GM18870 (cell line): ENCODE results near the gene GNAQ.
A peak's percentile ranks its signal among the peaks of the same experiment; 100 is the strongest.

Source experiments
- ATAC-seq: cut with Tn5 transposase; IDR thresholded peaks from one replicate; pipeline ENCODE4 v1.9.1; 2021; ENCODE audit warnings: moderate library complexity; ENCODE audit not compliant: unreplicated experiment

GNAQ gene

GRCh38 chr9:77946969-77947620 lies 84.5 kb downstream of the GNAQ start:
- no peak for ATAC-seq

GRCh38 chr9:77946296-77946695 lies 85.3 kb downstream of the GNAQ start:
- ATAC-seq, result no peak

GRCh38 chr9:77945798-77946197 lies 85.8 kb downstream of the GNAQ start:
- ATAC-seq, result no peak

- no peak for ATAC-seq
Measured at GRCh38 chr9:77944556-77945243, 86.9 kb downstream of the GNAQ start.

GRCh38 chr9:77943057-77943456 lies 88.6 kb downstream of the GNAQ start:
- ATAC-seq, result no peak

DNA sequence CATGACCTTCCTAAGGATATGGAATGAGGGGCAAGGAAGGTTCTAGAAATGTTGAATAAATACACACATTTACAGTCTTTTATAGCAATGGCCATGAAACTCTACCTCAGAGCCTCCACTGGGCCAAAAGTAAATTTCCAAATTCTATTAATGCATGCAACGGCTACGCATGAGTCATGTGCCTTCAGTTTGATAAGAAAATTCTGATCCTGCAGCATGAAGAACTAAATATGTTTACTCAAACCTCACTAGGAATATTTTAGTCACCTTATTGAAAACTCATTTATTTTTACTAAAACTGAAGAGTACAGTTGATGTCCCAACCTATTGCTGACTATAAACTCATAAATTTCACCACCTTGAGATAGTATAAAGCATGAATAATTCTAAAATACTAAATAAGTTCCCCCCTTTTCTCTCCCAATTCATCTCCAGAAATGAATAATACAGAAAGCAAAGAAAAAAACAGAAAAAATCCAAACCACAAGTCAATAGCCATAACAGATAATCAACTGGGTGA lies 92.4 kb downstream of the GNAQ start:
- ATAC-seq, result no peak

DNA sequence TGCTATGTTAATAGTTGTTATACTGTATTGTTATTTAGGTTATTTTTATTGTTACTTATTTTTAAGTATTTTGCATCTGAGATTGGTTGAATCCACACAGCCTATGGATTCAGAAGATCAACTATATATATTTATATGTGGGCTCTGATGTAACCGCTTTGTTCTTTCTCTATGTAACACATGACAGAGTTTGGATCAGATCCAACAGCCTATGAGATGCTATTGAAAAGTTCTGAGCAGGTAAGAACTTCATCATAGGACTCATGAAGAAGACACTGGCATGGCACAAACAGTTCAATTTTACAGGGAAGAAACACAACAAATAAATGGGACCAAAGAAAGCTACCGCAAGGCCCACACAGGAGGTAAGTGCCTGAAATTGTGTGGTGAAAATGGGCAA lies 93.4 kb downstream of the GNAQ start:
- no peak for ATAC-seq

- ATAC-seq, result no peak
Measured at GRCh38 chr9:77935974-77936373, 95.6 kb downstream of the GNAQ start.

DNA sequence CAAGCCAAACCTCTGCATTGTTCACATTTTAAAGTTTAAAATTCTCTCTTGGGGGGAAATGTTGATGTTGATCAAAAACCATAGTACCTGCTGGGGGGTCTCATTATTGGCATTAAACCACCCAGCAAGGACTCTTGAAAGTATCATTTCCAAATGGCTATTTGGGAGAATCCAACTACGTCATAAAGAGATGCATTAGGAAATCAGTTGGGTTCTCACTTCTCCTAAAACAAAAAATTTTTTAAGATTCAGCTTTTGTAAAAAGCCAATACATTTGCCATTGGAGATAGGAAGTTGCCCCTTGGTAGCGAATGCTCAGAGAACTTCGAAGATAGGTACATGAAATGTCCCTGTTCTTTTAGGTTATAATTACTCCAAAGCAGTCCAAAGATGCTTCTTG lies 96.4 kb downstream of the GNAQ start:
- no peak for ATAC-seq

DNA sequence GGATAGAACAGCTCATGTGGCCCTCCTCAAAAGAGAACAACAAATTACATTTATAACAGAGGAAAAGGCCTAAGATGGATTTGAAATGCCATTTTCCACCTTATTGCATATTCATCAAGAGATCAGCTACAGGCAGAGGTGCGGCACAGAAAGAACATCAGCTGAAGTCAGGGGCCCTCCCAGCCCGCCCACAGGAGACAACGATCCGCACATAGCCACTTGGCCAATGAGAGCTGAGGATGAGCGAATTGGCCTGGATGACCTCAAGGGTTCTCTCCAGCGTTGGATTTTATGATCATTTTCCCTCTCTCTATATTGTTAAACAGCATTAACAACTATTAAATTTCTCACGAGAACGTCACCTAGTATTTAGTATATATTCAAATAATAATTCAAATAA lies 97.6 kb downstream of the GNAQ start:
- ATAC-seq, result no peak

- ATAC-seq, result no peak
Measured at GRCh38 chr9:77933019-77933418, 98.6 kb downstream of the GNAQ start.

DNA sequence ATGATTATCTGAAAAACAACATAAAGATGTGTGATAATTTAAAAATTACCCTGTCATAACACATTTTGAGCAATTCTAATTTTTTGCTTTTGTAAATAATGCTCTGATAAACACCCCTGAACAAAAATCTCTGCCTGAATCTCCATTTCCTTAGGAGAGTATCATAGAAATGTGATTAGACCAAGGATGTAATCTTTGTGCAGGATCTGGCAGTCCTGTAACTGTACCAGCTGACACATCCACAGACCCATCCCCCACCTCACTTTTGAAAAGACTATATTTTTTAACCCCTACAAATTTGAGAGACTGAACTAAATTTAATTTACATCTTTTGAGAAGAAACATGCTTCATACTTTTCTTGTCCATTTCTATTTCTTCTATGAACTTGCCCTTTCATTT lies 101.7 kb downstream of the GNAQ start:
- ATAC-seq, result no peak

- ATAC-seq, result no peak
Measured at GRCh38 chr9:77927265-77927664, 104.3 kb downstream of the GNAQ start.

DNA sequence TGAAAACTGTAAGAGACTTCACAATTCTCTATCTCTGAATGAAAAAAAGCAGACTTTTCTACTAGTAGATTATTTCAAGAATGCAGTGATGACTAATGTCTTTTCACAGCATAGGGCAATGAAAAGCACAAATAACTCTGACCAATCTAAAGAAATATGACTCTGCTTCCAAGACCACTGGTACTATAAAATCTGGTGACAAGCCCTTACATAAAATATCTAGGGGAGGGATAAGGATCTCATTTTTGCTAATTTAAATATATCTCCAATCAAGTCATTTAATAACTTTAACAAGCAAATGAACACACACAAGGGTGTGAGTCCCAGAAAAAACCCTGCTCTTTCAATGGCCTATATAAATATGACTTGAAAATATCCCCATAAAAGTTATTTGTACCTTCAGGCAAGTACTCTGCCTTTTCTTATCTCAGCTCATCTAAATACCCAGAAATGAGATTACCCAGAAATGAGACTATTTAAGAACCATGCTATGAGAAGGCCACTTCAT lies 105.2 kb downstream of the GNAQ start:
- no peak for ATAC-seq

DNA sequence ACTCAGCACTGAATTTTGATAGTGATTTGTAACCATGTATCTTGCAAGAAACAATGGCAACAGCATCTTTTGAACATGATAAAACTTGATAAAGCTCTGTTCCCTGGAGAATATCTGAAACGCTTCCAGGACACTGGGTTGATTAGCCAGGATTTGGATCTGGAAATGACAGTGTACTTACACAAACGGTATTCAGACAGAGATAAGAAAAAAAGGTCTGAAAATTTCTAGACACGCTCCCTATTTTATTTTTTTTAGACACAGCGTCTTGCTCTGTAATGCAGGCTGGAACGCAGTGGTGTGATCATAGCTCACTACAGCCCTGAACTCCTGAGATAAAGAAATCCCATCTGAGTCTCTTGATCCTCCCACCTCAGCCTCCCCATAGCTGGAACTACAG lies 109.0 kb downstream of the GNAQ start:
- no peak for ATAC-seq

DNA sequence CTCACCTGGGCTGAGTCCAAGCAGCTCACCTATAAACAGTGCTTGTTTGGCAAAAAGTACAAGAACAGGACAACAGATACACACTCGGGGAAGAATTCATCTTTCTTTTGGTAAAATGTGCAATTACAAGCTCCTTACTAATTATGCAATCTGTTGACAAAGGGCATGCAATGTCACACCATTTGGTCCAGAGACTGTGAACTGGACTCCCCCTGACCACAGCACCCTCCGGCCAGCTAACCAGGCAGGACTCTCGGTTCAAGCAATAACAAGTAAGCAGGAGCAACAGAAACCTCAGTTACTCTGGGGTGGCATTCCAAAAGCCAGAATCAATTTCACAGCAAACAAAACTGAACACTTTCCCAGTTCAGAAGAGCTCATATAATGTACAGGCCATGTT lies 113.8 kb downstream of the GNAQ start:
- no peak for ATAC-seq

DNA sequence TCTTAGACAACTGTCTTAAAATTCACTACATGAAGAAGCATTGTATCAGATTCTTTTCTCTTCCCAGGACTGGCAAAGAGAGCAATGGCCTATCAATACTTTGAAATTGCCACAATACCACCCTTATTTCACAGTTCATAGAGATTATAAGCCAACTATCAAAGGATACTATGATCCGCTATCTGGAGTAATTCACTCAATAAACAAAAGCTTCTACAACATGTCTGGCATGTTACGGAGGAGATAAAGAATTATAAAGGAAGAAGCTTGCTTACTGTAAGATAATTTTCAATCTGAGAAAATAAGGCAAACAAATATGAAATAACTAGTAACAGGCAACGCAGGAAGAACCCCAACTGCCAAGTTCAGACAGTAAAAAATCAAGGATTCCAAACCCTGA lies 114.8 kb downstream of the GNAQ start:
- no peak for ATAC-seq

DNA sequence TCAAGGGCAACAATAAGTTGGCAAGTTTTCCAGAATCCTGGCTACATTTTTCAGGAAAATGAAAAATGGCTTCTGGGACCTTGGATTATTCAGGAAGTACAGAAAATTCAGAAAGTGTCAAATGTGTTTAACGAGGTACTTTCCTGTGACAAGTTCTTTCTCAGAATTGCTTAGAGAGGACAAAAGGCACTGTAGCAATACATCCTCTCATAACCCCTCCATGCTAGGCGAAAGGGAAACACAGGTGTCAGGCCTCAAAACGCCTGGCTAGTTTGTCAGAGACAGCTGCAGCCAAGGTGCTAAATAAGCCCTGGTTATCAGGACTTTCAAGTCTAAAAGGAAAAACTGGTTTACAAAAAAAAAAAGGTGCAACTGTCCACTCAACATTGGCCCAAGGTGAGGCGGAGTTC lies 115.2 kb downstream of the GNAQ start:
- ATAC-seq, result peak; percentile 79

- no peak for ATAC-seq
Measured at GRCh38 chr9:77915744-77916143, 115.9 kb downstream of the GNAQ start.

- no peak for ATAC-seq
Measured at GRCh38 chr9:77912895-77913693, 118.5 kb downstream of the GNAQ start.

GRCh38 chr9:77911928-77912327 lies 119.7 kb downstream of the GNAQ start:
- ATAC-seq, result no peak

DNA sequence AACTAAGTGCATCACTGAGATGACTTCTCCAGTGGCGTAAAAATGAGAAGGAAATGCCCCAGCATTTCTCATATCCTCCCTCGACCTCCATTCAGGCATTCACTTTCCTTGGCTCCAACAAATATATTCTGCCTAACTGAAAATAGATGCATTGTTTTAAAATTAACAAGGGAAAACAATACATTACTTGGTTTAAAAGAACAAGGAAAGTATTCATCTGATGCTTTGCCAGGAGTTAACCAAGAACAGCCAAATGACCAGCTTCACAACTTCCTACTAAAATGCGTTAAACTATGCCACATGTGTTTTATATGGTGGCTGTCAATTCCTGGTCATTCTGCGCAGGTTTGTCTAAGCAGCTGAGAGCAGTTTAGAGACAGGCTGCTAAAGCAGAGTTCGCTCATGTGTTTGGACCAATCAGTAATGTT lies 121.4 kb downstream of the GNAQ start:
- ATAC-seq, result no peak
